Fibroblast of lung (primary cell): ENCODE results near the gene OSBP.

Experiments used
- EZH2 ChIP-seq: IDR thresholded peaks from 2 replicates; pipeline ENCODE4 v1.5.1; 2012; ENCODE audit warnings: low read length, control low read depth, mild to moderate bottlenecking; ENCODE audit errors: missing control alignments
- TF ChIP-seq, protein P1 (sequence below), 2 donors: IDR thresholded peaks in 1 of 2; conservative IDR thresholded peaks in 1 of 2; 1 replicate in 1 of 2; 2 replicates in 1 of 2; pipeline ENCODE4 v1.5.1; 2011 to 2012; ENCODE audit warnings: low read length in 2 of 2, control low read depth in 1 of 2, inconsistent platforms in 1 of 2, low read depth in 1 of 2, mild to moderate bottlenecking in 1 of 2

DNA sequence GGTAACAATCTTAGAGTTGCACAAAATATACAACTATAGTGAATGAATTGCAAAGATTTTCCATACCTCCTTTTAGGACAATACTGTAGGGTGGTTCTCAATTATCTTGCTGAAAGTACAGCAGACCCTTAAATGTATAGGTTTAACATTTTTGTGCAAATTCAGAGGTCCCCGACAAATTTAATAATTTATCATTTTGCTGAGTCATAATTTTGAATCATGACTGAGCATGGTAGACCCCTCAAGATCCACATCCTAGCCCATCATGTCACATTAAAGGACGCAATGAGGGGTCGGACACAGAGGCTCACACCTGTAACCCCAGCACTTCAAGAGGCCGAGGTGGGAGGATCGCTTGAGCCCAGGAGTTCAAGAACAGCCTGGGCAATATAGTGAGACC lies 43.5 kb downstream of the OSBP start:
- TF ChIP-seq, protein P1, sequence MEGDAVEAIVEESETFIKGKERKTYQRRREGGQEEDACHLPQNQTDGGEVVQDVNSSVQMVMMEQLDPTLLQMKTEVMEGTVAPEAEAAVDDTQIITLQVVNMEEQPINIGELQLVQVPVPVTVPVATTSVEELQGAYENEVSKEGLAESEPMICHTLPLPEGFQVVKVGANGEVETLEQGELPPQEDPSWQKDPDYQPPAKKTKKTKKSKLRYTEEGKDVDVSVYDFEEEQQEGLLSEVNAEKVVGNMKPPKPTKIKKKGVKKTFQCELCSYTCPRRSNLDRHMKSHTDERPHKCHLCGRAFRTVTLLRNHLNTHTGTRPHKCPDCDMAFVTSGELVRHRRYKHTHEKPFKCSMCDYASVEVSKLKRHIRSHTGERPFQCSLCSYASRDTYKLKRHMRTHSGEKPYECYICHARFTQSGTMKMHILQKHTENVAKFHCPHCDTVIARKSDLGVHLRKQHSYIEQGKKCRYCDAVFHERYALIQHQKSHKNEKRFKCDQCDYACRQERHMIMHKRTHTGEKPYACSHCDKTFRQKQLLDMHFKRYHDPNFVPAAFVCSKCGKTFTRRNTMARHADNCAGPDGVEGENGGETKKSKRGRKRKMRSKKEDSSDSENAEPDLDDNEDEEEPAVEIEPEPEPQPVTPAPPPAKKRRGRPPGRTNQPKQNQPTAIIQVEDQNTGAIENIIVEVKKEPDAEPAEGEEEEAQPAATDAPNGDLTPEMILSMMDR (conservative IDR thresholded peaks at IDR 0.05 in 1 of 2, IDR thresholded peaks at IDR 0.05 in 1 of 2; ENCODE audit: low read depth in 1 of 2, low read length in 2 of 2) = no peak
- TF ChIP-seq EZH2 = no peak
